NCI-H1105 treated with DMSO at 0.1 percent for 48 hours (cell line): ENCODE measurements around the gene NUMBL.
"Not testable (repeated sequence)": the region's sequence is repeated elsewhere in the genome, so short reads cannot be mapped to it uniquely, and the experiment has no call there.

Source experiments
- DNase-seq: peaks from one replicate; lab custom pipeline; 2025; lab: John Stamatoyannopoulos, UW

NUMBL gene

GRCh38 chr19:40627486-40628279 lies 62.8 kb downstream of the NUMBL start:
- no peak for DNase-seq

GRCh38 chr19:40626918-40627317 lies 63.5 kb downstream of the NUMBL start:
- DNase-seq = no peak

DNA sequence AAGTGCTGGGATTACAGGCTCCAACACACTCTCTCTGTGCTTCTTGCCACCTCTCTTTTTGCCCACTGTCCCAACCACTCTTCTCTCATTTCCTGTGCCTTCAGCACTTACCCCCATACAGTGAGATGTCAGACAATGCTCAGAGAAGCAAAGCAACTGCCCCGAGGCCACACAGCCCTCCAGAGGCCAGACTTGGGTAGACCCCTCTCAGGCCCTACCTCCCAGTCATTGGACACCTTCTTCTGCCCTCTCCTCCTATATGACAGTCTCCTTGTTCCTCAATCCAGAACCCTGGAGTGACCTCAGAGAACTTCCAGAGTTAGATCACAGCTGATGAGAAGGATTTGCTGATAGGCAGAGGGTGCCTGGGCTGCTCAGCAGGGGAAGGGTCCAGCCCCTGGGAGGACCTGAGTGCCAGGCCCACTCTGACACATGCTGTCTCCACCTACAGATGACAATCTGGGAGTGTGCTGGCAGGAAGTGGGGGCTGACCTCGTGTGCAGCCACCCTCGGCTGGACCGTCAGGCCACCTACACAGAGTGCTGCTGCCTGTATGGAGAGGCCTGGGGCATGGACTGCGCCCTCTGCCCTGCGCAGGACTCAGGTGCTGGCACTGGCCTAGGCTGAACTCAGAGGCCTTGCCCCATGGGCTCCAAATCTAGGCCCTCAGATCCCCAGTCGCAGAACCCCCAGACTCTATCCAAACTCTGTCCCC lies 64.9 kb downstream of the NUMBL start:
- no peak for DNase-seq

- not testable (repeated sequence) for DNase-seq
Observed at GRCh38 chr19:40624369-40625153, 65.9 kb downstream of the NUMBL start.

GRCh38 chr19:40623403-40624251 lies 66.8 kb downstream of the NUMBL start:
- no peak for DNase-seq

GRCh38 chr19:40622773-40623075 lies 67.7 kb downstream of the NUMBL start:
- DNase-seq = no peak

DNA sequence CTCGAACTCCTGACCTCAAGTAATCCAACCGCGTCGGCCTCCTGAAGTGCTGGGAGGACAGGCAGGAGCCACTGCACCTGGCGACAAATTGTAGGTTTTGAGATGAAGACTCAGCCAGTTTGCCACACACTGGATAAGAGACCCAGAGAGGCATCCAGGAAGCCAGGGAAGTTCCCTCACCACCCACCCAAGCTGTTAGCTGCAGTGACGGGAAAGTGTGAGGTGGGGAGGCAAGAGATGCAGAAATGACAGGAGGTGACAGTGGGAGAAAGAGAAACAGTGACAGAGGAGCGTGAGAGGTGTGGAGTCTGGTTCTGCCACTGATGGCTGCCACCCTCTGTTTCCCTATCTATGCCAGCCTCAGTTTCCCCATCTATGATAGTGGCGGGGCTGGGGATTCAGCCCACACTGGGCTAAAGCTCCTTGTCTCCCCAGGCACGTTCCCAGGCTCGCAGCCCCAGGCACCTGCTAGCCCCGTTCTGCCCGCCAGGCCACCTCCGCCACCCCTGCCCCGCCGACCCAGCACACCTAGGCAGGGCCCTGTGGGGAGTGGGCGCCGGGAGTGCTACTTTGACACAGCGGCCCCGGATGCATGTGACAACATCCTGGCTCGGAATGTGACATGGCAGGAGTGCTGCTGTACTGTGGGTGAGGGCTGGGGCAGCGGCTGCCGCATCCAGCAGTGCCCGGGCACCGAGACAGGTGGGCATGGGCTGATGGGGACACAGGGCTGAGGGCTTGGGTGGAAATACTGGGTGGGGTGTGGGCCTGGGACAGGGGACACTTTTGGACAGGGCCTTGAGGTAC lies 68.3 kb downstream of the NUMBL start:
- no peak for DNase-seq

DNA sequence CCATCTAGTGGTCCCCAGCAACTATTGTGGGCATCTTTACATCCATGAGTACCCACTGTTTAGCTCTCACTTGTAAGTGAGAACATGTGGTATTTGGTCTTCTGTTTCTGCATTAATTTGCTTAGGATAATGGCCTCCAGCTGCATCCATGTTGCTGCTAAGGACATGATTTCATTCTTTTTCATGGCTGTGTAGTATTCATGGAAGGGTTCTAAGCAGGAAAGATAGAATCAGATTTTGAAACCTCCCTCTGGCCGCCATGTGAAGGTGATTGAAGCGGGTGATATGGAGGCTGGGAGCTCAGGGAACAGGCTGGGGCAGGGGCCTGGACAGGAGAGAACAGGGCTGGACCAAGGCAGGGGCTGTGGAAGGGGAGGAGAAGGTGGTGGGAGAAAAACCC lies 69.2 kb downstream of the NUMBL start:
- DNase-seq = no peak

- no peak for DNase-seq
Observed at GRCh38 chr19:40620161-40620485, 70.3 kb downstream of the NUMBL start.

GRCh38 chr19:40619333-40620160 lies 70.9 kb downstream of the NUMBL start:
- no peak for DNase-seq

DNA sequence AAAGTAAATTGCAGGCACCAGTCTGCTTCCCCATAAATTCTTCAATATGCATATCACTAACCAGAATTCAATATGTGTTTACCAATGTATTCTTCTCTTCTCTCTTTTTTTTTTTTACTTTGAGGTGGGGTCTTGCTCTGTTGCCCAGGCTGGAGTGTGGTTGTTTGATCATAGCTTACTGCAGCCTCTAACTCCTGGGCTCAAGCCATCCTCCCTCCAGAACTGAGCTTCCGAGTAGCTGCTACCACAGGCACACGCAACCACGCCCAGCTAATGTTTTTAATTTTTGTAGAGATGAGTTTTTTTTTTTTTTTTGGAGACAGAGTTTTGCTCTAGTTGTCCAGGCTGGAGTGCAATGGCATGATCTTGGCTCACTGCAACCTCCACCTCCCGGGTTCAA lies 72.5 kb downstream of the NUMBL start:
- no peak for DNase-seq

DNA sequence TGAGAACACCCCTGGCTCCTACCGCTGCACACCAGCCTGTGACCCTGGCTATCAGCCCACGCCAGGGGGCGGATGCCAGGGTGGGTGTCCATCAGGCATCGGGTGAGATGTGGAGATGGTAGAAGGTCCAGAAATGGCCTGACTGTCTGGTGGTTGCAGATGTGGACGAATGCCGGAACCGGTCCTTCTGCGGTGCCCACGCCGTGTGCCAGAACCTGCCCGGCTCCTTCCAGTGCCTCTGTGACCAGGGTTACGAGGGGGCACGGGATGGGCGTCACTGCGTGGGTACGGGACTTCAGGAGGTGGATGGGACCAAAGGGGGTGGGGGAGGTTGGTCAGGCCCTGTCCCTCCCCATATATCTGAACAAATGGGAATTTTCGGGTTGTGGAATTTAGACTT lies 73.5 kb downstream of the NUMBL start:
- no peak for DNase-seq

DNA sequence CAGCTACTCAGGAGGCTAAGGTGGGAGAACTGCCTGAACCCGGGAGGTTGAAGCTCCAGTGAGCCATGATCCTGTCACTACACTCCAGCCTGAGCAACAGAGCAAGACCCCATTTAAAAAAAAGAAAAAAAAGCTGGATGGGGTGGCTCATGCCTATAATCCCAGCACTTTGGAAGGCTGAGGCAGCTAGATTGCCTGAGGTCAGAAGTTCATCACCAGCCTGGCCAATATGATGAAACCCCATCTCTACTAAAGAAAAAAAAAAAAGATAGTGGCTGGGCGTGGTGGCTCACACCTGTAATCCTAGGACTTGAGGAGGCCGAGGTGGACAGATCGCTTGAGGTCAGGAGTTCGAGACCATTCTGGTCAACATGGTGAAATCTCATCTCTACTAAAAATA lies 74.3 kb downstream of the NUMBL start:
- no peak for DNase-seq
